GM12891 (cell line): ENCODE data around the gene PARPBP.

Experiments
- POLR2A ChIP-seq: IDR thresholded peaks from 2 replicates; pipeline ENCODE4 v1.6.1; 2011; ENCODE audit warnings: low read depth, low read length, control low read depth
- POLR2AphosphoS5 ChIP-seq: IDR thresholded peaks from 2 replicates; pipeline ENCODE4 v1.6.1; 2011; ENCODE audit warnings: low read depth, low read length, control low read depth
- POU2F2 ChIP-seq: IDR thresholded peaks from 2 replicates; pipeline ENCODE4 v1.6.1; 2011; ENCODE audit warnings: low read depth, mild to moderate bottlenecking, control low read depth, low read length, moderate library complexity

DNA sequence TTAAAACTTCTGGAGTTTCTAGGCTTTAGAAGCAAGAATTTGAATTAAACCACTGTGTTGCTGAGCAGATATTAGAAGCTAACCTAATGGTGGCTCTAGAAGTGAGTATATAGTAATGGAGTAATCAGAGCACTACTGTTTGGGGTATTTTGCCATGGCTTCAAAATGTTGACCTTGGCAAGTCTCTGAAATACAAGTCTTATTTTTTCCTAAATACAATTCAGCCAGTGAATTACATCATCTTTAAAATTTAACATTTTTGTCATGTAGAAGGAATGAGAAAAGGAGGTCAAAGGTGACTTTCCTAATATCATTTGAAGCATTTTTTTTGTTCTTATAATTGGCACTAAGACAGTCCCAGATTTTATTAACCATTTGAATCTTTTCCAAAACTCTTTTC lies 52.5 kb downstream of the PARPBP start:
- TF ChIP-seq POLR2A, result no peak
- TF ChIP-seq POLR2AphosphoS5, result no peak
- no peak for TF ChIP-seq POU2F2
